ENCODE data around the gene TAGLN.

DNA sequence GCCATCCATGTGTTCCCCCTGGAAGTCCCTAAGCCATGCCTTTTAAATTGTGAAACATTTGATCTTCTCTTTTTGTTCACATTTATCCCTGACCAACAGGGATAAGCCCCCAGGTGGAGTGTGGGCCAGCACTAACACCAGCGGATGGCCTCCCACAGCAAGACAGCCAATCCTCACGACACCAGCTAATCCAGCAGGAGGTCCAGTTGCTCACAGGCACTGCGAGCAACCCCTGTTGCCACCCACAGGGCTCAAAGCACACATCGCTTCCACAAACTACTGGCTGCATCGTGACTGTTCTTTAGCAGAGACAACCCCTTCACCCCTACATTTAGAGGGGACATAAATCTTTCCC lies 30.7 kb downstream of the TAGLN start:
- TF ChIP-seq, protein P1, sequence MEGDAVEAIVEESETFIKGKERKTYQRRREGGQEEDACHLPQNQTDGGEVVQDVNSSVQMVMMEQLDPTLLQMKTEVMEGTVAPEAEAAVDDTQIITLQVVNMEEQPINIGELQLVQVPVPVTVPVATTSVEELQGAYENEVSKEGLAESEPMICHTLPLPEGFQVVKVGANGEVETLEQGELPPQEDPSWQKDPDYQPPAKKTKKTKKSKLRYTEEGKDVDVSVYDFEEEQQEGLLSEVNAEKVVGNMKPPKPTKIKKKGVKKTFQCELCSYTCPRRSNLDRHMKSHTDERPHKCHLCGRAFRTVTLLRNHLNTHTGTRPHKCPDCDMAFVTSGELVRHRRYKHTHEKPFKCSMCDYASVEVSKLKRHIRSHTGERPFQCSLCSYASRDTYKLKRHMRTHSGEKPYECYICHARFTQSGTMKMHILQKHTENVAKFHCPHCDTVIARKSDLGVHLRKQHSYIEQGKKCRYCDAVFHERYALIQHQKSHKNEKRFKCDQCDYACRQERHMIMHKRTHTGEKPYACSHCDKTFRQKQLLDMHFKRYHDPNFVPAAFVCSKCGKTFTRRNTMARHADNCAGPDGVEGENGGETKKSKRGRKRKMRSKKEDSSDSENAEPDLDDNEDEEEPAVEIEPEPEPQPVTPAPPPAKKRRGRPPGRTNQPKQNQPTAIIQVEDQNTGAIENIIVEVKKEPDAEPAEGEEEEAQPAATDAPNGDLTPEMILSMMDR (IDR thresholded peaks at IDR 0.05): no peak
- TF ChIP-seq POLR2A (IDR thresholded peaks at IDR 0.05): no peak

Measured in suprapubic skin (tissue), 3 donors.